Stimulated activated CD8-positive, alpha-beta memory T cell treated with anti-CD3 and anti-CD28 coated beads, Interleukin-12 subunit alpha, Interleukin-12 subunit beta, amount 100 ng/mL, for 1 hour (primary cell): Measurements from ENCODE around the gene CHIT1.
"Not testable (repeated sequence)": the region's sequence is repeated elsewhere in the genome, so short reads cannot be mapped to it uniquely, and the experiment has no call there.

Source experiments
- DNase-seq: peaks from one replicate; pipeline ENCODE4 v3.0.0-alpha.2; 2020; ENCODE audit warnings: low read depth

Gene CHIT1

GRCh38 chr1:203229471-203230135 is at the start of gene CHIT1:
Gene CHIT1, minus strand, starts transcription at chr1:203229673. Its CDS starts 37 bp downstream, at chr1:203229636.
- no peak for DNase-seq

- DNase-seq, result no peak
These were observed 49.5 kb upstream of the CHIT1 start for GRCh38 chr1:203278885-203279406.

GRCh38 chr1:203278082-203278884 is 48.8 kb upstream of the CHIT1 start:
- DNase-seq, result no peak

- DNase-seq, result no peak
These were observed 47.6 kb upstream of the CHIT1 start for GRCh38 chr1:203276916-203277545.

GRCh38 chr1:203276408-203276807 is 46.9 kb upstream of the CHIT1 start:
- DNase-seq, result no peak

- DNase-seq, result no peak
These were observed 46.3 kb upstream of the CHIT1 start for GRCh38 chr1:203275656-203276272.

- no peak for DNase-seq
These were observed 45.3 kb upstream of the CHIT1 start for GRCh38 chr1:203274603-203275381.

- DNase-seq, result no peak
These were observed 44.6 kb upstream of the CHIT1 start for GRCh38 chr1:203273869-203274602.

GRCh38 chr1:203273206-203273868 is 43.9 kb upstream of the CHIT1 start:
- peak; percentile 87 for DNase-seq

GRCh38 chr1:203272633-203273205 is 43.2 kb upstream of the CHIT1 start:
- no peak for DNase-seq

GRCh38 chr1:203271962-203272632 is 42.6 kb upstream of the CHIT1 start:
- no peak for DNase-seq

- peak; percentile 50 for DNase-seq
These were observed 41.7 kb upstream of the CHIT1 start for GRCh38 chr1:203271018-203271743.

- DNase-seq, result no peak
These were observed 41.0 kb upstream of the CHIT1 start for GRCh38 chr1:203270448-203270847.

- DNase-seq, result no peak
These were observed 40.2 kb upstream of the CHIT1 start for GRCh38 chr1:203269654-203270020.

- DNase-seq, result no peak
These were observed 39.6 kb upstream of the CHIT1 start for GRCh38 chr1:203268901-203269653.

GRCh38 chr1:203267912-203268311 is 38.4 kb upstream of the CHIT1 start:
- no peak for DNase-seq

GRCh38 chr1:203267347-203267846 is 37.9 kb upstream of the CHIT1 start:
- peak; percentile 73 for DNase-seq

- DNase-seq, result not testable (repeated sequence)
These were observed 36.7 kb upstream of the CHIT1 start for GRCh38 chr1:203266140-203266539.
